Measurements from ENCODE around the gene OR8B2. TPM values are rescaled to one million over a fixed set of nuclear protein-coding genes. Genes with fewer than 3 reads are reported as not detected.

Gene OR8B2
- polyA plus RNA-seq, 2 of the 4 experiments (the other 2 are of a cell fraction): not detected

DNA sequence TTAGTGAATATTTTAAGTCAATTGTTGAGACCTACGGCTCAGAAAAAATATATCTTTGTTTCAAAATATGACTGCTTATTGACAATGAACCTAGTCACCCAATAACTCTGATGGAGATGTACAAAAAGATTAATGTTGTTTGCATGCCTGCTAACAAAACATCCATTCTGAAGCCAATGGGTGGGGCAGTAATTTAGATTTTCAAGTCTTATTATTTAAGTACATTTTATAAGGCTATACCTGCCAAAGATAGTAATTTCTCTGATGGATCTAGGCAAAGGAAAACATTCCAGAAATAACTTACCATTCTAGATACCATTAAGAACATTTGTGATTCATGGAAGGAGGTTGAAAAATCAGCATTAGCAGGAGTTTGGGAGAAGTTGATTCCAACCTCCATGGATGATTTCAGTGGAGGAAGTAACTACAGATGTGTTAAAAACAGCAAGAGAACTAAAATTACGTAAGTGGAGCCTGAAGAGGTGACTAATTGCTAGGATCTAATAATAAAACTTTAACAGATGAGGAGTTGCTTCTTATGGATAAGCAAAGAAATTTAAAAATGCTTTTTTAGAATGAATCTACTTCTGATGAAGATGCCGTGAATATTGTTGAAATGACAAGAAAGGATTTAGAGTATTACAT is 37.9 kb downstream of the OR8B2 start:
- no peak for DNase-seq (ENCODE audit: low read depth in 1 of 2, low spot score in 1 of 2)
- Histone ChIP-seq H3K4me2 (no peak overlapping the region), H3K4me1 (no peaks in the 10 kb centered on the region), H3K9me3 (no peaks in the 10 kb centered on the region), H3K4me3 (no peak overlapping the region), H3K27ac (no peak overlapping the region)
- TF ChIP-seq POLR2A (IDR thresholded peaks at IDR 0.05; ENCODE audit: low read length): no peak
- no peak for TF ChIP-seq POLR2AphosphoS2 (conservative IDR thresholded peaks at IDR 0.05; ENCODE audit: low read length)
- no peak for TF ChIP-seq CBX2 (IDR thresholded peaks at IDR 0.05; ENCODE audit: borderline replicate concordance, low read depth)
- no peak for TF ChIP-seq KDM1A (IDR thresholded peaks at IDR 0.05; ENCODE audit: low read depth)
- no peak for TF ChIP-seq CHD4 (IDR thresholded peaks at IDR 0.05; ENCODE audit: borderline replicate concordance)
- TF ChIP-seq, protein P1, sequence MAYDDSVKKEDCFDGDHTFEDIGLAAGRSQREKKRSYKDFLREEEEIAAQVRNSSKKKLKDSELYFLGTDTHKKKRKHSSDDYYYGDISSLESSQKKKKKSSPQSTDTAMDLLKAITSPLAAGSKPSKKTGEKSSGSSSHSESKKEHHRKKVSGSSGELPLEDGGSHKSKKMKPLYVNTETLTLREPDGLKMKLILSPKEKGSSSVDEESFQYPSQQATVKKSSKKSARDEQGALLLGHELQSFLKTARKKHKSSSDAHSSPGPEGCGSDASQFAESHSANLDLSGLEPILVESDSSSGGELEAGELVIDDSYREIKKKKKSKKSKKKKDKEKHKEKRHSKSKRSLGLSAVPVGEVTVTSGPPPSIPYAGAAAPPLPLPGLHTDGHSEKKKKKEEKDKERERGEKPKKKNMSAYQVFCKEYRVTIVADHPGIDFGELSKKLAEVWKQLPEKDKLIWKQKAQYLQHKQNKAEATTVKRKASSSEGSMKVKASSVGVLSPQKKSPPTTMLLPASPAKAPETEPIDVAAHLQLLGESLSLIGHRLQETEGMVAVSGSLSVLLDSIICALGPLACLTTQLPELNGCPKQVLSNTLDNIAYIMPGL (CRISPR knock-in tag; IDR thresholded peaks at IDR 0.05; ENCODE audit: borderline replicate concordance): no peak
- TF ChIP-seq, protein P2, sequence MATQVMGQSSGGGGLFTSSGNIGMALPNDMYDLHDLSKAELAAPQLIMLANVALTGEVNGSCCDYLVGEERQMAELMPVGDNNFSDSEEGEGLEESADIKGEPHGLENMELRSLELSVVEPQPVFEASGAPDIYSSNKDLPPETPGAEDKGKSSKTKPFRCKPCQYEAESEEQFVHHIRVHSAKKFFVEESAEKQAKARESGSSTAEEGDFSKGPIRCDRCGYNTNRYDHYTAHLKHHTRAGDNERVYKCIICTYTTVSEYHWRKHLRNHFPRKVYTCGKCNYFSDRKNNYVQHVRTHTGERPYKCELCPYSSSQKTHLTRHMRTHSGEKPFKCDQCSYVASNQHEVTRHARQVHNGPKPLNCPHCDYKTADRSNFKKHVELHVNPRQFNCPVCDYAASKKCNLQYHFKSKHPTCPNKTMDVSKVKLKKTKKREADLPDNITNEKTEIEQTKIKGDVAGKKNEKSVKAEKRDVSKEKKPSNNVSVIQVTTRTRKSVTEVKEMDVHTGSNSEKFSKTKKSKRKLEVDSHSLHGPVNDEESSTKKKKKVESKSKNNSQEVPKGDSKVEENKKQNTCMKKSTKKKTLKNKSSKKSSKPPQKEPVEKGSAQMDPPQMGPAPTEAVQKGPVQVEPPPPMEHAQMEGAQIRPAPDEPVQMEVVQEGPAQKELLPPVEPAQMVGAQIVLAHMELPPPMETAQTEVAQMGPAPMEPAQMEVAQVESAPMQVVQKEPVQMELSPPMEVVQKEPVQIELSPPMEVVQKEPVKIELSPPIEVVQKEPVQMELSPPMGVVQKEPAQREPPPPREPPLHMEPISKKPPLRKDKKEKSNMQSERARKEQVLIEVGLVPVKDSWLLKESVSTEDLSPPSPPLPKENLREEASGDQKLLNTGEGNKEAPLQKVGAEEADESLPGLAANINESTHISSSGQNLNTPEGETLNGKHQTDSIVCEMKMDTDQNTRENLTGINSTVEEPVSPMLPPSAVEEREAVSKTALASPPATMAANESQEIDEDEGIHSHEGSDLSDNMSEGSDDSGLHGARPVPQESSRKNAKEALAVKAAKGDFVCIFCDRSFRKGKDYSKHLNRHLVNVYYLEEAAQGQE (IDR thresholded peaks at IDR 0.05): no peak
- no peak for TF ChIP-seq RARB (CRISPR knock-in tag; IDR thresholded peaks at IDR 0.05)
- TF ChIP-seq CHD2 (IDR thresholded peaks at IDR 0.05; ENCODE audit: low read length, partially characterized antibody): no peak
- no peak for TF ChIP-seq SMC3 (IDR thresholded peaks at IDR 0.05)
- no peak for TF ChIP-seq NR3C1 (IDR thresholded peaks at IDR 0.05)
- TF ChIP-seq FOXS1 (CRISPR knock-in tag; IDR thresholded peaks at IDR 0.05): no peak
- no peak for TF ChIP-seq TP53 (CRISPR knock-in tag; IDR thresholded peaks at IDR 0.05)
- TF ChIP-seq MAFK (IDR thresholded peaks at IDR 0.05; ENCODE audit: partially characterized antibody): no peak
- no peak for TF ChIP-seq GATA3 (IDR thresholded peaks at IDR 0.05; ENCODE audit: borderline replicate concordance)
- TF ChIP-seq, protein P3, sequence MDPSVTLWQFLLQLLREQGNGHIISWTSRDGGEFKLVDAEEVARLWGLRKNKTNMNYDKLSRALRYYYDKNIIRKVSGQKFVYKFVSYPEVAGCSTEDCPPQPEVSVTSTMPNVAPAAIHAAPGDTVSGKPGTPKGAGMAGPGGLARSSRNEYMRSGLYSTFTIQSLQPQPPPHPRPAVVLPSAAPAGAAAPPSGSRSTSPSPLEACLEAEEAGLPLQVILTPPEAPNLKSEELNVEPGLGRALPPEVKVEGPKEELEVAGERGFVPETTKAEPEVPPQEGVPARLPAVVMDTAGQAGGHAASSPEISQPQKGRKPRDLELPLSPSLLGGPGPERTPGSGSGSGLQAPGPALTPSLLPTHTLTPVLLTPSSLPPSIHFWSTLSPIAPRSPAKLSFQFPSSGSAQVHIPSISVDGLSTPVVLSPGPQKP (IDR thresholded peaks at IDR 0.05; ENCODE audit: low read depth, low read length): no peak
- no peak for TF ChIP-seq TFCP2L1 (CRISPR knock-in tag; IDR thresholded peaks at IDR 0.05)
- no peak for TF ChIP-seq ZFP36 (IDR thresholded peaks at IDR 0.05; ENCODE audit: borderline replicate concordance, partially characterized antibody)
- POLR2A ChIA-PET: no interaction called here
- ATAC-seq: no peak
- CTCF ChIA-PET: no interaction called here
- 1% methylated on average over 3 of the region's 3 CpGs for WGBS (ENCODE audit: missing lambda C conversion rate)
- no peak for FAIRE-seq

DNA sequence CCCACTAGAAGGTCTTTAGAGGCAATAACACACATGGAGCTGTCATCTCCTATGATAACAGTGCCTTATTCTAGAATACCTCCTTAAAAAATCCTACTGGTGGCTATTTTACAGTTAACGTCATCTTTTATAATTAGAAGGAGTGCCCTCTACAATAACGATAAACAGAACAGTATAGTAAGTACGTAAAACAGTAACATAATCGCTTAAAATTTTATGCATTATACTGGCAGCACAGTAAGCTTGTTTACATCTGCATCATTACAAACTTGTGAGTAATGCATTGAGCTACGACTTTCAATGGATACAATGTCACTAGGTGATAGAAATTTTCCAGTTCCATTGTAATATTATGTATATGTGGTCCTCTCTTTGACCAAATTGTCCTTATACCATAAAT is 40.0 kb downstream of the OR8B2 start:
- no peak overlapping the region for H3K4me3 ChIP-seq
- ATAC-seq (no peak), FAIRE-seq (no peak), DNase-seq (ENCODE audit: low read depth in 1 of 2, low spot score in 1 of 2) (no peak)
- no peaks in the 10 kb centered on the region for H3K9me3 ChIP-seq
- no peaks in the 10 kb centered on the region for H3K4me1 ChIP-seq
- CTCF ChIA-PET: interaction anchor here (0.6 kb wide), 1 partner anchor 1534 kb away, joined by 3 read pairs; no protein-coding TSS in a partner anchor
- TF ChIP-seq PHF8 (IDR thresholded peaks at IDR 0.05; ENCODE audit: borderline replicate concordance, low read depth) (no peak), EP300 (IDR thresholded peaks at IDR 0.05) (no peak), TP53 (CRISPR knock-in tag; IDR thresholded peaks at IDR 0.05) (no peak), CHD2 (IDR thresholded peaks at IDR 0.05; ENCODE audit: low read length, partially characterized antibody) (no peak), POLR2AphosphoS2 (conservative IDR thresholded peaks at IDR 0.05; ENCODE audit: low read length) (no peak), ZNF302 (CRISPR knock-in tag; IDR thresholded peaks at IDR 0.05) (no peak), RFX5 (IDR thresholded peaks at IDR 0.05) (no peak), RAD21 (conservative IDR thresholded peaks at IDR 0.05 in 1 of 2, IDR thresholded peaks at IDR 0.05 in 1 of 2) (no peak), RARB (CRISPR knock-in tag; IDR thresholded peaks at IDR 0.05) (no peak), RCOR1 (IDR thresholded peaks at IDR 0.05; ENCODE audit: low read depth, low read length) (no peak), FOSL2 (IDR thresholded peaks at IDR 0.05) (no peak), FOSL2 (CRISPR knock-in tag; IDR thresholded peaks at IDR 0.05) (no peak), SMC3 (IDR thresholded peaks at IDR 0.05) (no peak)
- H3K4me2 ChIP-seq: no peak overlapping the region
- POLR2A ChIA-PET: no interaction called here
- no peak overlapping the region for H3K27ac ChIP-seq
- 28% methylated on average over 5 of the region's 5 CpGs for WGBS (ENCODE audit: missing lambda C conversion rate)

Data from A549 (cell line).